Rectal smooth muscle tissue (tissue), 1 donor: ENCODE measurements around the gene MSRB2.

Source experiments
- H3K27ac ChIP-seq: one replicate; pipeline ENCODE4 v1.7.0; 2013; ENCODE audit warnings: low read depth, low read length, inconsistent platforms
- H3K27me3 ChIP-seq: one replicate; pipeline ENCODE4 v1.7.0; 2013; ENCODE audit warnings: low read length; ENCODE audit not compliant: control insufficient read depth, insufficient read depth
- H3K36me3 ChIP-seq: one replicate; pipeline ENCODE4 v1.7.0; 2013; ENCODE audit warnings: low read length; ENCODE audit not compliant: control insufficient read depth, insufficient read depth
- H3K4me1 ChIP-seq: one replicate; pipeline ENCODE4 v1.7.0; 2013; ENCODE audit warnings: low read length; ENCODE audit not compliant: control insufficient read depth, insufficient read depth
- H3K4me3 ChIP-seq: one replicate; pipeline ENCODE4 v1.7.0; 2013; ENCODE audit warnings: low read length
- H3K9ac ChIP-seq: one replicate; pipeline ENCODE4 v1.7.0; 2013; ENCODE audit warnings: low read length

The MSRB2 gene

GRCh38 chr10:23147035-23147434, 51.7 kb downstream of the MSRB2 start:
- no peak overlapping the region for H3K9ac ChIP-seq
- no peaks in the 10 kb centered on the region for H3K36me3 ChIP-seq
- no peaks in the 10 kb centered on the region for H3K4me1 ChIP-seq
- no peak overlapping the region for H3K27ac ChIP-seq
- H3K4me3 ChIP-seq: no peak overlapping the region
- no peaks in the 10 kb centered on the region for H3K27me3 ChIP-seq

GRCh38 chr10:23148214-23148613, 52.8 kb downstream of the MSRB2 start:
- Histone ChIP-seq H3K27ac (no peak overlapping the region), H3K4me3 (no peak overlapping the region), H3K36me3 (no peaks in the 10 kb centered on the region), H3K9ac (no peak overlapping the region), H3K4me1 (no peaks in the 10 kb centered on the region), H3K27me3 (no peaks in the 10 kb centered on the region)

GRCh38 chr10:23150091-23150490, 54.7 kb downstream of the MSRB2 start:
- Histone ChIP-seq H3K4me1 (no peaks in the 10 kb centered on the region), H3K27ac (no peak overlapping the region), H3K9ac (no peak overlapping the region), H3K27me3 (no peaks in the 10 kb centered on the region), H3K36me3 (no peaks in the 10 kb centered on the region), H3K4me3 (no peak overlapping the region)

- H3K4me1 ChIP-seq: no peaks in the 10 kb centered on the region
- H3K27me3 ChIP-seq: no peaks in the 10 kb centered on the region
- no peak overlapping the region for H3K4me3 ChIP-seq
- H3K9ac ChIP-seq: no peak overlapping the region
- no peaks in the 10 kb centered on the region for H3K36me3 ChIP-seq
- H3K27ac ChIP-seq: no peak overlapping the region
Observed at GRCh38 chr10:23150610-23151009, 55.2 kb downstream of the MSRB2 start.

- H3K36me3 ChIP-seq: no peaks in the 10 kb centered on the region
- H3K27me3 ChIP-seq: no peaks in the 10 kb centered on the region
- H3K9ac ChIP-seq: no peak overlapping the region
- H3K4me3 ChIP-seq: no peak overlapping the region
- H3K4me1 ChIP-seq: no peaks in the 10 kb centered on the region
- H3K27ac ChIP-seq: no peak overlapping the region
Observed at GRCh38 chr10:23151071-23151470, 55.7 kb downstream of the MSRB2 start.

- no peak overlapping the region for H3K27ac ChIP-seq
- H3K36me3 ChIP-seq: no peaks in the 10 kb centered on the region
- no peak overlapping the region for H3K9ac ChIP-seq
- H3K4me1 ChIP-seq: no peaks in the 10 kb centered on the region
- no peaks in the 10 kb centered on the region for H3K27me3 ChIP-seq
- H3K4me3 ChIP-seq: no peak overlapping the region
Observed at GRCh38 chr10:23155169-23155568, 59.8 kb downstream of the MSRB2 start.

GRCh38 chr10:23156447-23157150, 61.2 kb downstream of the MSRB2 start:
- Histone ChIP-seq H3K4me3 (no peak overlapping the region), H3K9ac (no peak overlapping the region), H3K36me3 (no peaks in the 10 kb centered on the region), H3K27me3 (no peaks in the 10 kb centered on the region), H3K4me1 (no peaks in the 10 kb centered on the region), H3K27ac (no peak overlapping the region)

- Histone ChIP-seq H3K36me3 (no peaks in the 10 kb centered on the region), H3K4me1 (no peaks in the 10 kb centered on the region), H3K27me3 (no peaks in the 10 kb centered on the region), H3K27ac (no peak overlapping the region), H3K9ac (no peak overlapping the region), H3K4me3 (no peak overlapping the region)
Observed at GRCh38 chr10:23157239-23157681, 61.9 kb downstream of the MSRB2 start.

GRCh38 chr10:23157691-23158369, 62.5 kb downstream of the MSRB2 start:
- Histone ChIP-seq H3K36me3 (no peaks in the 10 kb centered on the region), H3K27ac (no peak overlapping the region), H3K27me3 (no peaks in the 10 kb centered on the region), H3K4me3 (no peak overlapping the region), H3K9ac (no peak overlapping the region), H3K4me1 (no peaks in the 10 kb centered on the region)

- no peaks in the 10 kb centered on the region for H3K36me3 ChIP-seq
- no peak overlapping the region for H3K9ac ChIP-seq
- H3K4me1 ChIP-seq: no peaks in the 10 kb centered on the region
- H3K27ac ChIP-seq: no peak overlapping the region
- no peaks in the 10 kb centered on the region for H3K27me3 ChIP-seq
- H3K4me3 ChIP-seq: no peak overlapping the region
Observed at GRCh38 chr10:23158370-23158769, 63.0 kb downstream of the MSRB2 start.

- H3K9ac ChIP-seq: no peak overlapping the region
- H3K4me3 ChIP-seq: no peak overlapping the region
- H3K27me3 ChIP-seq: no peaks in the 10 kb centered on the region
- no peak overlapping the region for H3K27ac ChIP-seq
- no peaks in the 10 kb centered on the region for H3K4me1 ChIP-seq
- H3K36me3 ChIP-seq: no peaks in the 10 kb centered on the region
Observed at GRCh38 chr10:23171232-23171876, 76.0 kb downstream of the MSRB2 start.
